Left forelimb (tissue), 1 donor: ENCODE measurements around the gene RRP1.
"Not testable (repeated sequence)": the region's sequence is repeated elsewhere in the genome, so short reads cannot be mapped to it uniquely, and the experiment has no call there.

ENCODE experiments used
- DNase-seq: peaks from one replicate; pipeline ENCODE4 v3.0.0-alpha.2; 2018; ENCODE audit warnings: low spot score

RRP1 gene

GRCh38 chr21:43816611-43817071 lies 27.3 kb downstream of the RRP1 start:
- no peak for DNase-seq

- DNase-seq = no peak
Measured at GRCh38 chr21:43817157-43818086, 28.0 kb downstream of the RRP1 start.

- DNase-seq = no peak
Measured at GRCh38 chr21:43818685-43819084, 29.3 kb downstream of the RRP1 start.

GRCh38 chr21:43819511-43820405 lies 30.4 kb downstream of the RRP1 start:
- no peak for DNase-seq

- DNase-seq = no peak
Measured at GRCh38 chr21:43820466-43820865, 31.1 kb downstream of the RRP1 start.

GRCh38 chr21:43822166-43822565 lies 32.8 kb downstream of the RRP1 start:
- not testable (repeated sequence) for DNase-seq

GRCh38 chr21:43822741-43823140 lies 33.4 kb downstream of the RRP1 start:
- not testable (repeated sequence) for DNase-seq

GRCh38 chr21:43824333-43825241 lies 35.2 kb downstream of the RRP1 start:
- DNase-seq = peak; percentile 37

- peak; percentile 63 for DNase-seq
Measured at GRCh38 chr21:43825242-43825935, 36.0 kb downstream of the RRP1 start.

GRCh38 chr21:43825936-43826622 lies 36.7 kb downstream of the RRP1 start:
- DNase-seq = peak; percentile 65

- no peak for DNase-seq
Measured at GRCh38 chr21:43826623-43826974, 37.2 kb downstream of the RRP1 start.

GRCh38 chr21:43827015-43827611 lies 37.7 kb downstream of the RRP1 start:
- peak; percentile 55 for DNase-seq

- DNase-seq = no peak
Measured at GRCh38 chr21:43829161-43829560, 39.8 kb downstream of the RRP1 start.

- no peak for DNase-seq
Measured at GRCh38 chr21:43829575-43830119, 40.3 kb downstream of the RRP1 start.

GRCh38 chr21:43832158-43832550 lies 42.8 kb downstream of the RRP1 start:
- DNase-seq = no peak

- DNase-seq = no peak
Measured at GRCh38 chr21:43832648-43833047, 43.3 kb downstream of the RRP1 start.

GRCh38 chr21:43834146-43834905 lies 44.9 kb downstream of the RRP1 start:
- DNase-seq = no peak

- DNase-seq = no peak
Measured at GRCh38 chr21:43835050-43835449, 45.7 kb downstream of the RRP1 start.

GRCh38 chr21:43835861-43836260 lies 46.5 kb downstream of the RRP1 start:
- no peak for DNase-seq
